Chondrocyte (in vitro differentiated cells): ENCODE data around the gene CFD. TPM values are rescaled to one million over a fixed set of nuclear protein-coding genes. Genes with fewer than 3 reads are reported as not detected.

Experiments
- DNase-seq: peaks from one replicate; pipeline ENCODE4 v3.0.0; 2021; ENCODE audit warnings: mixed read lengths, low spot score
- H3K27ac Mint-ChIP-seq: one replicate; pipeline ENCODE4 v1.8.0; 2021; ENCODE audit warnings: mild to moderate bottlenecking, moderate library complexity, mixed read lengths; ENCODE audit not compliant: unreplicated experiment
- H3K27me3 Mint-ChIP-seq: 2 replicates; pipeline ENCODE4 v1.8.0; 2021; ENCODE audit warnings: low read depth, mixed read lengths
- H3K36me3 Mint-ChIP-seq: 2 replicates; pipeline ENCODE4 v1.8.0; 2021; ENCODE audit warnings: low read depth, mixed read lengths
- H3K4me1 Mint-ChIP-seq: 2 replicates; pipeline ENCODE4 v1.8.0; 2021; ENCODE audit warnings: low read depth, mild to moderate bottlenecking, mixed read lengths
- H3K4me3 Mint-ChIP-seq: one replicate; pipeline ENCODE4 v1.8.0; 2021; ENCODE audit warnings: mild to moderate bottlenecking, moderate library complexity, mixed read lengths; ENCODE audit not compliant: unreplicated experiment
- H3K9me3 Mint-ChIP-seq: 2 replicates; pipeline ENCODE4 v1.8.0; 2021; ENCODE audit warnings: low read depth, mixed read lengths
- CTCF ChIP-seq: fragments of 200-600 bp; sonication (generic); IDR thresholded peaks from 2 replicates; pipeline ENCODE4 v1.5.0; 2021; ENCODE audit warnings: antibody characterized with exemption, mild to moderate bottlenecking, moderate library complexity
- total RNA-seq: library from RNA; stranded (reverse); gene quantifications from 3 replicates; pipeline ENCODE4 v1.2.1, GENCODE V29; 2021

Gene CFD
- total RNA-seq, 1 donor from 2014 or later, result 1.8 TPM

GRCh38 chr19:821825-822503, 37.5 kb upstream of the CFD start, which contains the start of gene PLPPR3:
Gene PLPPR3, minus strand, starts transcription at chr19:821955. Its CDS starts 396 bp downstream, at chr19:821559.
- Mint-ChIP-seq H3K27me3 (no peaks in the 10 kb centered on the region), H3K36me3 (no peaks in the 10 kb centered on the region), H3K9me3 (no peaks in the 10 kb centered on the region), H3K27ac (no peak within 1 kb of the TSS), H3K4me3 (peak within 1 kb of the TSS; percentile 60), H3K4me1 (no peaks in the 10 kb centered on the region)
- no peak for DNase-seq
- TF ChIP-seq CTCF, result no peak

GRCh38 chr19:823565-824121, 35.8 kb upstream of the CFD start:
- Mint-ChIP-seq H3K9me3 (no peaks in the 10 kb centered on the region), H3K27ac (no peak overlapping the region), H3K4me3 (no peak overlapping the region), H3K36me3 (no peaks in the 10 kb centered on the region), H3K27me3 (no peaks in the 10 kb centered on the region), H3K4me1 (no peaks in the 10 kb centered on the region)
- DNase-seq, result peak; percentile 72
- no peak for TF ChIP-seq CTCF

- Mint-ChIP-seq H3K27me3 (no peaks in the 10 kb centered on the region), H3K27ac (no peak overlapping the region)
Measured at GRCh38 chr19:824885-825284, 34.6 kb upstream of the CFD start.

GRCh38 chr19:825897-826644, 33.4 kb upstream of the CFD start:
- Mint-ChIP-seq H3K4me3 (no peak overlapping the region), H3K4me1 (no peaks in the 10 kb centered on the region), H3K9me3 (no peaks in the 10 kb centered on the region), H3K36me3 (no peaks in the 10 kb centered on the region), H3K27me3 (no peaks in the 10 kb centered on the region), H3K27ac (peak overlapping the region; percentile 17)
- no peak for DNase-seq
- no peak for TF ChIP-seq CTCF

More at GRCh38 chr19:824885-825284, 34.6 kb upstream of the CFD start:
- Mint-ChIP-seq H3K9me3 (no peaks in the 10 kb centered on the region), H3K4me3 (no peak overlapping the region), H3K4me1 (no peaks in the 10 kb centered on the region), H3K36me3 (no peaks in the 10 kb centered on the region)
- TF ChIP-seq CTCF, result no peak
- no peak for DNase-seq

GRCh38 chr19:827314-827709, 32.2 kb upstream of the CFD start:
- Mint-ChIP-seq H3K9me3 (no peaks in the 10 kb centered on the region), H3K36me3 (no peaks in the 10 kb centered on the region), H3K4me3 (no peak overlapping the region), H3K4me1 (no peaks in the 10 kb centered on the region), H3K27me3 (no peaks in the 10 kb centered on the region), H3K27ac (no peak overlapping the region)
- no peak for TF ChIP-seq CTCF
- no peak for DNase-seq
